ENCODE measurements around the gene POLN. TPM values are rescaled to one million over a fixed set of nuclear protein-coding genes. Genes with fewer than 3 reads are reported as not detected.
A peak's percentile ranks its signal among the peaks of the same experiment; 100 is the strongest.
"Not testable (repeated sequence)": the region's sequence is repeated elsewhere in the genome, so short reads cannot be mapped to it uniquely, and the experiment has no call there.

The POLN gene
- total RNA-seq, 2 experiments from 2014 or later, result 0.92 to 1.0 TPM

GRCh38 chr4:2243681-2244380 is 1.9 kb upstream of the POLN start:
- H3K27ac Mint-ChIP-seq, result no peak overlapping the region
- H3K4me1 Mint-ChIP-seq, result peaks cover 38% of the 10 kb centered on the region
- H3K4me3 Mint-ChIP-seq, result no peak overlapping the region
- no peaks in the 10 kb centered on the region for H3K9me3 Mint-ChIP-seq
- H3K36me3 Mint-ChIP-seq, result peaks cover 20% of the 10 kb centered on the region
- no peaks in the 10 kb centered on the region for H3K27me3 Mint-ChIP-seq
- DNase-seq, result no peak

GRCh38 chr4:2241003-2241402 is 918 bp downstream of the POLN start:
- DNase-seq, result no peak
- H3K36me3 Mint-ChIP-seq, result peaks cover 30% of the 10 kb centered on the region
- H3K4me1 Mint-ChIP-seq, result peaks cover 55% of the 10 kb centered on the region
- no peaks in the 10 kb centered on the region for H3K27me3 Mint-ChIP-seq
- no peaks in the 10 kb centered on the region for H3K9me3 Mint-ChIP-seq
- H3K4me3 Mint-ChIP-seq, result peak overlapping the region; percentile 87
- peak overlapping the region; percentile 89 for H3K27ac Mint-ChIP-seq

- H3K4me1 Mint-ChIP-seq, result peaks cover 45% of the 10 kb centered on the region
Observed at GRCh38 chr4:2236944-2237666, 4.8 kb downstream of the POLN start.

GRCh38 chr4:2231082-2231481 is 10.8 kb downstream of the POLN start:
- H3K27ac Mint-ChIP-seq, result no peak overlapping the region
- no peaks in the 10 kb centered on the region for H3K27me3 Mint-ChIP-seq
- DNase-seq, result no peak
- no peak overlapping the region for H3K4me3 Mint-ChIP-seq
- peaks cover 11% of the 10 kb centered on the region for H3K36me3 Mint-ChIP-seq
- H3K9me3 Mint-ChIP-seq, result no peaks in the 10 kb centered on the region
- H3K4me1 Mint-ChIP-seq, result peaks cover 13% of the 10 kb centered on the region

More at GRCh38 chr4:2236944-2237666, 4.8 kb downstream of the POLN start:
- Mint-ChIP-seq H3K9me3 (no peaks in the 10 kb centered on the region), H3K27ac (peak overlapping the region; percentile 26), H3K4me3 (peak overlapping the region; percentile 68), H3K27me3 (no peaks in the 10 kb centered on the region), H3K36me3 (peaks cover 39% of the 10 kb centered on the region)
- DNase-seq, result no peak

GRCh38 chr4:2226261-2226660 is 15.7 kb downstream of the POLN start:
- peaks cover 2% of the 10 kb centered on the region for H3K4me1 Mint-ChIP-seq
- no peaks in the 10 kb centered on the region for H3K9me3 Mint-ChIP-seq
- no peak overlapping the region for H3K4me3 Mint-ChIP-seq
- peaks cover 5% of the 10 kb centered on the region for H3K36me3 Mint-ChIP-seq
- no peaks in the 10 kb centered on the region for H3K27me3 Mint-ChIP-seq
- no peak overlapping the region for H3K27ac Mint-ChIP-seq
- no peak for DNase-seq

GRCh38 chr4:2222838-2223237 is 19.1 kb downstream of the POLN start:
- no peak overlapping the region for H3K27ac Mint-ChIP-seq

GRCh38 chr4:2221378-2221777 is 20.5 kb downstream of the POLN start:
- not testable (repeated sequence) for H3K4me3 Mint-ChIP-seq, H3K36me3 Mint-ChIP-seq, H3K27me3 Mint-ChIP-seq, DNase-seq, H3K9me3 Mint-ChIP-seq, H3K4me1 Mint-ChIP-seq, H3K27ac Mint-ChIP-seq

More at GRCh38 chr4:2222838-2223237, 19.1 kb downstream of the POLN start:
- Mint-ChIP-seq H3K36me3 (peaks cover 3% of the 10 kb centered on the region), H3K4me1 (peaks cover 2% of the 10 kb centered on the region), H3K4me3 (no peak overlapping the region), H3K9me3 (no peaks in the 10 kb centered on the region), H3K27me3 (no peaks in the 10 kb centered on the region)
- DNase-seq, result no peak

- Mint-ChIP-seq H3K4me1 (peaks cover 2% of the 10 kb centered on the region), H3K9me3 (no peaks in the 10 kb centered on the region), H3K36me3 (peaks cover 3% of the 10 kb centered on the region), H3K27me3 (no peaks in the 10 kb centered on the region), H3K4me3 (no peak overlapping the region), H3K27ac (no peak overlapping the region)
- peak; percentile 68 for DNase-seq
Observed at GRCh38 chr4:2220016-2220630, 21.8 kb downstream of the POLN start.

GRCh38 chr4:2219233-2219760 is 22.6 kb downstream of the POLN start:
- DNase-seq, result no peak
- Mint-ChIP-seq H3K27me3 (no peaks in the 10 kb centered on the region), H3K9me3 (no peaks in the 10 kb centered on the region), H3K36me3 (peaks cover 3% of the 10 kb centered on the region), H3K4me1 (peaks cover 2% of the 10 kb centered on the region), H3K4me3 (no peak overlapping the region), H3K27ac (no peak overlapping the region)

- Mint-ChIP-seq H3K27me3 (no peaks in the 10 kb centered on the region), H3K4me1 (peaks cover 2% of the 10 kb centered on the region), H3K36me3 (peaks cover 1% of the 10 kb centered on the region), H3K27ac (no peak overlapping the region), H3K4me3 (no peak overlapping the region), H3K9me3 (no peaks in the 10 kb centered on the region)
- no peak for DNase-seq
Observed at GRCh38 chr4:2218436-2218835, 23.5 kb downstream of the POLN start.

- no peak for DNase-seq
- Mint-ChIP-seq H3K9me3 (no peaks in the 10 kb centered on the region), H3K27ac (no peak overlapping the region), H3K4me1 (peaks cover 2% of the 10 kb centered on the region), H3K4me3 (no peak overlapping the region), H3K36me3 (no peaks in the 10 kb centered on the region), H3K27me3 (no peaks in the 10 kb centered on the region)
Observed at GRCh38 chr4:2217726-2218125, 24.2 kb downstream of the POLN start.

- no peaks in the 10 kb centered on the region for H3K4me1 Mint-ChIP-seq
- H3K4me3 Mint-ChIP-seq, result no peak overlapping the region
- DNase-seq, result no peak
- H3K9me3 Mint-ChIP-seq, result no peaks in the 10 kb centered on the region
- H3K27me3 Mint-ChIP-seq, result no peaks in the 10 kb centered on the region
- no peak overlapping the region for H3K27ac Mint-ChIP-seq
- no peaks in the 10 kb centered on the region for H3K36me3 Mint-ChIP-seq
Observed at GRCh38 chr4:2212831-2213230, 29.1 kb downstream of the POLN start.

GRCh38 chr4:2202789-2203188 is 39.1 kb downstream of the POLN start:
- H3K4me1 Mint-ChIP-seq, H3K9me3 Mint-ChIP-seq, H3K4me3 Mint-ChIP-seq, DNase-seq, H3K36me3 Mint-ChIP-seq, H3K27me3 Mint-ChIP-seq, H3K27ac Mint-ChIP-seq: not testable (repeated sequence)

- H3K4me1 Mint-ChIP-seq, result no peaks in the 10 kb centered on the region
- DNase-seq, result no peak
- H3K36me3 Mint-ChIP-seq, result peaks cover 2% of the 10 kb centered on the region
- no peak overlapping the region for H3K4me3 Mint-ChIP-seq
- no peak overlapping the region for H3K27ac Mint-ChIP-seq
- H3K9me3 Mint-ChIP-seq, result no peaks in the 10 kb centered on the region
- H3K27me3 Mint-ChIP-seq, result no peaks in the 10 kb centered on the region
Observed at GRCh38 chr4:2194496-2194895, 47.4 kb downstream of the POLN start.

- no peaks in the 10 kb centered on the region for H3K27me3 Mint-ChIP-seq
- H3K36me3 Mint-ChIP-seq, result peaks cover 4% of the 10 kb centered on the region
- no peak for DNase-seq
- no peak overlapping the region for H3K4me3 Mint-ChIP-seq
- H3K27ac Mint-ChIP-seq, result no peak overlapping the region
- no peaks in the 10 kb centered on the region for H3K4me1 Mint-ChIP-seq
- no peaks in the 10 kb centered on the region for H3K9me3 Mint-ChIP-seq
Observed at GRCh38 chr4:2193326-2193725, 48.6 kb downstream of the POLN start.
